Right lobe of liver (tissue), 6 donors: ENCODE data around the gene SNRNP25. TPM values are rescaled to one million over a fixed set of nuclear protein-coding genes. Genes with fewer than 3 reads are reported as not detected.

Experiments
- ATAC-seq, 4 donors: fragments of 200-7000 bp; cut with Tn5 transposase; one replicate each; pipeline ENCODE4 v1.9.1; 2020; ENCODE audit warnings: mild to moderate bottlenecking in 4 of 4, moderate library complexity in 4 of 4
- DNase-seq, 3 donors: peaks; one replicate each; pipeline ENCODE4 v3.0.0-alpha.2; 2020
- H3K27ac ChIP-seq, 3 donors: fragments of 200-600 bp; one replicate each; pipeline ENCODE4 v1.8.0; 2022
- H3K27me3 ChIP-seq, 2 donors: fragments of 200-600 bp; one replicate each; pipeline ENCODE4 v1.8.0; 2022
- H3K36me3 ChIP-seq, 4 donors: fragments of 200-600 bp; sonication (generic) in 1 of 4; one replicate each; pipeline versions ENCODE4 v1.5.1 to v1.8.0; 2017 to 2022; ENCODE audit warnings: control low read depth in 1 of 4
- H3K4me1 ChIP-seq, 4 donors: fragments of 200-600 bp; sonication (generic) in 1 of 4; one replicate each; pipeline versions ENCODE4 v1.5.1 to v1.8.0; 2017 to 2022; ENCODE audit warnings: control low read depth in 1 of 4
- H3K4me3 ChIP-seq, 3 donors: fragments of 200-600 bp; one replicate each; pipeline ENCODE4 v1.8.0; 2022
- H3K9me3 ChIP-seq, 4 donors: fragments of 200-600 bp; sonication (generic) in 1 of 4; one replicate each; pipeline versions ENCODE4 v1.5.1 to v1.8.0; 2017 to 2022; ENCODE audit warnings: control low read depth in 1 of 4
- POLR2A ChIP-seq: fragments of 450-650 bp; IDR thresholded peaks from one replicate; pipeline ENCODE4 v1.6.1; 2017; ENCODE audit warnings: antibody characterized with exemption, mild to moderate bottlenecking
- WGBS: methylation state at CpG from one replicate; pipeline ENCODE4 v1.1.6; 2018; ENCODE audit warnings: low coverage, low lambda C conversion rate; ENCODE audit not compliant: insufficient coverage; ENCODE audit errors: missing lambda C conversion rate; 5-methylcytosine and 5-hydroxymethylcytosine counted together
- intact Hi-C, 2 donors: fragments of 100-400 bp; cut with DNase I; formaldehyde crosslinking; loops; one replicate each; pipeline versions ENCODE4 v1.11.2 to v1.14.1; 2022
- total RNA-seq, 6 experiments: library from RNA; depleted of rRNA in 2 of 6; stranded (reverse); fragments of >200 nt in 2 of 6; fragmentation: NEBNext Ultra II Directional in 3 of 6; extraction: Animal tissue kit (Norgen Biotek cat#: 25700) in 3 of 6; gene quantifications; one replicate each; pipeline versions ENCODE4 v1.1.0 to v1.2.4, GENCODE V29; 2016 to 2023
- TF ChIP-seq, protein P1 (sequence below), 4 donors: fragments of 200-600 bp in 3 of 4; fragments of 450-650 bp in 1 of 4; IDR thresholded peaks; one replicate each; pipeline versions ENCODE4 v1.5.1 to v1.8.0; 2016 to 2022; ENCODE audit warnings: antibody characterized with exemption in 4 of 4, mild to moderate bottlenecking in 2 of 4
- donor health status: DM: no; HTN: yes; CAD: no.
- donor health status: DM: no; HTN: no; CAD: no.
- donor health status: DM: no; HTN: no; CAD: no.
- donor health status: DM: no; HTN: yes; CAD: no.
- donor health status: DM: no; HTN: yes; CAD: no.

Gene SNRNP25
- total RNA-seq, 6 experiments from 2014 or later, result 11.7 to 15.9 (median 14.8) TPM

DNA sequence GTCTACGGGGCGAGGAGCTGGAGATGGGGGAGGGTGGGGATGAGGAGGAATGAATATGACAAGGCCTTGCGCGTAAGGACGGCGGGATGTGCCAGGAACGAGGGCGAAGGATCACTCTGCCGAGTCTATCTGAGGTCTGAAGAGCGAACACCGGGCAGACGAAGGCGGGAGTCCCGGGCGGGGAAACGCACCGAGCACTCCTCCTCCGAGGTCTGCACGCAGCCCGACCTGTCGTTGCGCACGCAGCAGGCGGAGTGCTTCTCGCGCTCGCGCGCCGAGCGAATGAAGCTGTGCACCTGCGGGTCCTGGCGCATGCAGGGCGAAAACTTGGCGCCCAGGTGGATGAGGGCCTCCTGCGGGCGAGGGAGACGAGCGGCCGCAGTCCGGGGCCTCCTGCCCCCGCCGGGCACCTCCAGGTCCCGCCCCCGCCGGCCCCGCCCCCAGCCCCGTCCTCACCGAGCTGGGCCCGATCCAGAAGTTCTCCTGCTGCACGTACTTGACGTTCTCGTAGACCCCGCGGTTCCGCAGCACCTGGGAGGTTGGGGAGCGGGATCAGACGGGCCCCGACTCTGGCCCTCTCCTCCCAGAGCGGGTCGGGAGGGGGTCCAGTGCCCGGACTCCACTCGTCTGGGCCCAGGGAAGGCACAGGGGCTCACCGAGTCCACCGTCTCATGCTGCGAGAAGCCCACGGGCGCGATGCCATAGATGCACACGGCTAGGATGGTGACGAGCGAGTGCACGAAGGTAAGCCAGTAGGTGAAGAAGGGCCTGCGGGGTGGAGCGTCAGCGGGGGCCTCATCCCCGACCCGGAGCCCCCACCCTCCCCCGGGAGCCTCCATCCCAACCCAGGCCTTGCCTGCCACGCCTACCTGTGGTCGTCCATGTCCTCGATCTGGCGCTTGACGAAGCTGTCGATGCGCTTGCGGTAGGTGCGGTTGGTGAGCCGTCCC is 7.6 kb downstream of the SNRNP25 start:
- WGBS, result 93% methylated on average over 34 of the region's 89 CpGs
- intact Hi-C loops, result no loop called here
- ATAC-seq, result no peak
- Histone ChIP-seq H3K4me3 (no peak overlapping the region), H3K9me3 (no peaks in the 10 kb centered on the region), H3K27ac (no peak overlapping the region), H3K27me3 (no peaks in the 10 kb centered on the region), H3K4me1 (no peaks in the 10 kb centered on the region), H3K36me3 (peaks cover 0 to 7% (median 0%) of the 10 kb centered on the region in 4 donors)
- TF ChIP-seq, protein P1, sequence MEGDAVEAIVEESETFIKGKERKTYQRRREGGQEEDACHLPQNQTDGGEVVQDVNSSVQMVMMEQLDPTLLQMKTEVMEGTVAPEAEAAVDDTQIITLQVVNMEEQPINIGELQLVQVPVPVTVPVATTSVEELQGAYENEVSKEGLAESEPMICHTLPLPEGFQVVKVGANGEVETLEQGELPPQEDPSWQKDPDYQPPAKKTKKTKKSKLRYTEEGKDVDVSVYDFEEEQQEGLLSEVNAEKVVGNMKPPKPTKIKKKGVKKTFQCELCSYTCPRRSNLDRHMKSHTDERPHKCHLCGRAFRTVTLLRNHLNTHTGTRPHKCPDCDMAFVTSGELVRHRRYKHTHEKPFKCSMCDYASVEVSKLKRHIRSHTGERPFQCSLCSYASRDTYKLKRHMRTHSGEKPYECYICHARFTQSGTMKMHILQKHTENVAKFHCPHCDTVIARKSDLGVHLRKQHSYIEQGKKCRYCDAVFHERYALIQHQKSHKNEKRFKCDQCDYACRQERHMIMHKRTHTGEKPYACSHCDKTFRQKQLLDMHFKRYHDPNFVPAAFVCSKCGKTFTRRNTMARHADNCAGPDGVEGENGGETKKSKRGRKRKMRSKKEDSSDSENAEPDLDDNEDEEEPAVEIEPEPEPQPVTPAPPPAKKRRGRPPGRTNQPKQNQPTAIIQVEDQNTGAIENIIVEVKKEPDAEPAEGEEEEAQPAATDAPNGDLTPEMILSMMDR (IDR thresholded peaks at IDR 0.05), result no peak
- no peak for TF ChIP-seq POLR2A
- peak in 1 of 3 donors; percentile 53 for DNase-seq

DNA sequence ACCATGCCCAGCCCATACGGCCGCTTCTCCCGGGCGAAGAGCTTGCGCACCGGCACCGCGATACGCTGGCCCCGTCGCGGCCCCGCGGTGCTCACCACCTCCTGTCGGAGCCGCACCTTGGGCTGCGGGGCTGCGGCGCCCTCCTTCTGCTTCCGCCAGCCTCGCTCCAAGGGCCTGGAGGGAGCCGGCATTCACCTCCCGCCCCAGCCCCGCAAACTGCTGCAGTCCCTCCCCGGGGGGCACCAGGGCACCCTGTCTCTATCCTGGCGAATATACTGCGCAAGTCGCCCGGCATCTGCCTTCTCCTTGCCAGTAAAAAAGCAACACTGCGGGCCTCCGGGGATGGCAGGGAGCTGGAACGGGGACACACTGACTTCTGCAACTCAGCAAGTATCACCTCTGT is 8.3 kb downstream of the SNRNP25 start:
- TF ChIP-seq, protein P1 (IDR thresholded peaks at IDR 0.05), result no peak
- TF ChIP-seq POLR2A, result no peak
- no peak overlapping the region for H3K27ac ChIP-seq
- H3K4me3 ChIP-seq, result no peak overlapping the region
- H3K9me3 ChIP-seq, result no peaks in the 10 kb centered on the region
- no peaks in the 10 kb centered on the region for H3K27me3 ChIP-seq
- H3K4me1 ChIP-seq, result no peaks in the 10 kb centered on the region
- H3K36me3 ChIP-seq, result peaks cover 0 to 6% (median 0%) of the 10 kb centered on the region in 4 donors
- DNase-seq, result no peak
- no peak for ATAC-seq
- intact Hi-C loops, result no loop called here
- WGBS, result 91% methylated on average over 8 of the region's 32 CpGs

DNA sequence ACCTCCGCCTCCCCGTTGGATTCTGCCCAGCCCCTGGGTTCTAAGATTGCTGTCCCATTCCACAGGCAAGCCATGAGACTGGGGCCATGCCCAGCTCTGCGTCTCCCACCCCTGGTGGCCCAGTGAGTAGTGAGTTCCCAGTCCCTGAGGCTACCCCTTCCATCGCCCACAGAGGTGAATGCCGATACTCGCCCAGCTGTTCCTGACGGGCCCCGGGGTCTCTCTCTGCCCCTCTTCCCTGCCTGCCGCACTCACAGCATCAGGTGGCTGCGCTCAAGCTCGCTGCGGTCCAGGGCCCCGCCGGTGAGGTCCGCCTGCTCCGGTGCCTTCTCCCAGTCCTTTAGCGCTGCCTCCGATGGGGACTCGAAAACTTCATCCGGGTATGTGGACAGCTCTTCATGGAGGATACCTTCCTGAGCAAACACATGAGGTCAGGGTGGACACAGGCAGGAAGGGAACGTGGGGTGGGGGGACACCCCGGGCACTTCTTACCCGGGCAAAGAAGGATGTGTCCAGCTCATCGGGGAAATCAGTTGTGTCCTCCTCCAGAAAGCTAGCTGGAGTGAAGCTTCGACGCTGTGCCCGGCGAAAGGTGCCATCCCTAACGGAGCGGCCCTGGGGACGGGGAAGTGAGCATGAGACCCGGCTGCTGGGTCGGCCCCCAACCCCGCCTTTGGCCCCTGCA is 8.8 kb downstream of the SNRNP25 start:
- DNase-seq (peak in 1 of 3 donors; percentile 44), ATAC-seq (no peak)
- no peaks in the 10 kb centered on the region for H3K9me3 ChIP-seq
- H3K27ac ChIP-seq, result no peak overlapping the region
- no peak overlapping the region for H3K4me3 ChIP-seq
- WGBS, result 87% methylated on average over 13 of the region's 34 CpGs
- peaks cover 0 to under 1% (median 0%) of the 10 kb centered on the region in 4 donors for H3K36me3 ChIP-seq
- no peaks in the 10 kb centered on the region for H3K27me3 ChIP-seq
- TF ChIP-seq, protein P1 (IDR thresholded peaks at IDR 0.05), result no peak
- no peak for TF ChIP-seq POLR2A
- intact Hi-C loops, result no loop called here
- no peaks in the 10 kb centered on the region for H3K4me1 ChIP-seq

DNA sequence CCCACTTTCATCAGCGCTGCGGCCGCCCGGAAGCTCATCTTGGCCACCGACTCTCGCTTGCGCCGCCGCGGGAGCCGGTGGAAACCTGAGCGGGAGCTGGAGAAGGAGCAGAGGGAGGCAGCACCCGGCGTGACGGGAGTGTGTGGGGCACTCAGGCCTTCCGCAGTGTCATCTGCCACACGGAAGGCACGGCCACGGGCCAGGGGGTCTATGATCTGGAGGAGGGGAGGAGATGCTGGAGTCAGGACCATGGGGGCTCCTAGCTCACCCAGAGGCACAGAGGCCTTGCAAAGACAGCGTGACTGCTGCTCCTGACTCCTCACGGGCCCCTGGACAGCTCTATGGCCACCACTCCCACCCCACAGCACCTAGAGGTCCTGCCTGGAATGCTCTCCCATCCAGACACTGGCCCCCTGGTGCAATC is 9.4 kb downstream of the SNRNP25 start:
- no peaks in the 10 kb centered on the region for H3K4me1 ChIP-seq
- ATAC-seq (no peak), DNase-seq (peak in 1 of 3 donors; percentile 34)
- TF ChIP-seq, protein P1 (IDR thresholded peaks at IDR 0.05), result no peak
- no peak for TF ChIP-seq POLR2A
- no peak overlapping the region for H3K4me3 ChIP-seq
- 95% methylated on average over 14 of the region's 21 CpGs for WGBS
- no peaks in the 10 kb centered on the region for H3K27me3 ChIP-seq
- no peaks in the 10 kb centered on the region for H3K36me3 ChIP-seq
- H3K27ac ChIP-seq, result no peak overlapping the region
- no peaks in the 10 kb centered on the region for H3K9me3 ChIP-seq
- intact Hi-C loops, result no loop called here
